MV-4-11 (cell line): ENCODE measurements around the gene EXOC6B.
"Not testable (repeated sequence)": the region's sequence is repeated elsewhere in the genome, so short reads cannot be mapped to it uniquely, and the experiment has no call there.

Experiments
- DNase-seq: peaks from one replicate; lab custom pipeline; 2025; lab: John Stamatoyannopoulos, UW

EXOC6B gene

GRCh38 chr2:72678024-72678423 lies 147.8 kb downstream of the EXOC6B start:
- DNase-seq, result no peak

DNA sequence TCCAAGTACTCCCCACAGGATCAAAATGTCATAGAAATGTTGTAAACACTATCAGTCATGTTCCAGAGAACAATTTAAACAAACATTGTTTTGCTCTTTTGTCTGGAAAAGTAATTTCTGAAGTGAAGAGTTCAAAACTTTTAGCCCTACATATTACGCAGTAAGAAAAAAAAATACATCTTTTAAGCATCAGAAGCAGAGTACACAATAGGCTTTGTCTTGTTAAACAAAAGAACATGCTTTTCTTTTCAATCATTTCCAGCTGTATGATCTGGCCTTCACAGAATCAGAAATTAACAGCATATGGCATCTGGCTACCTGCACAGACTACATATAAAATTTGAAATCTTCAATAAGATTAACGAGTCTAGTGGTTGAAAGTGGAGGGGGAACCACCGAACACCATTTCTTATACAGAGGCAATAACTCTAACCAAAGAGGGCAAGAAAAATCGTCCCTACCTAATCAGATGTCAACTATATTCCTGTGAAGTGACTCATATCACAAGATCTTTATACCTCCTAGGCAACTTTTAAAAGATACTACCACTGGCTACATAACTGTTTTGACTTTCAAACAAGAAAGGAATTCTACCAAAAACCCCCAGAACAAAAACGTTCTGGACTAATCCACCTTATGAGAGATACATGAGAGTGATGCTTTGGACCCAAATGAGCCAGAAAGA lies 149.3 kb downstream of the EXOC6B start:
- DNase-seq, result no peak

DNA sequence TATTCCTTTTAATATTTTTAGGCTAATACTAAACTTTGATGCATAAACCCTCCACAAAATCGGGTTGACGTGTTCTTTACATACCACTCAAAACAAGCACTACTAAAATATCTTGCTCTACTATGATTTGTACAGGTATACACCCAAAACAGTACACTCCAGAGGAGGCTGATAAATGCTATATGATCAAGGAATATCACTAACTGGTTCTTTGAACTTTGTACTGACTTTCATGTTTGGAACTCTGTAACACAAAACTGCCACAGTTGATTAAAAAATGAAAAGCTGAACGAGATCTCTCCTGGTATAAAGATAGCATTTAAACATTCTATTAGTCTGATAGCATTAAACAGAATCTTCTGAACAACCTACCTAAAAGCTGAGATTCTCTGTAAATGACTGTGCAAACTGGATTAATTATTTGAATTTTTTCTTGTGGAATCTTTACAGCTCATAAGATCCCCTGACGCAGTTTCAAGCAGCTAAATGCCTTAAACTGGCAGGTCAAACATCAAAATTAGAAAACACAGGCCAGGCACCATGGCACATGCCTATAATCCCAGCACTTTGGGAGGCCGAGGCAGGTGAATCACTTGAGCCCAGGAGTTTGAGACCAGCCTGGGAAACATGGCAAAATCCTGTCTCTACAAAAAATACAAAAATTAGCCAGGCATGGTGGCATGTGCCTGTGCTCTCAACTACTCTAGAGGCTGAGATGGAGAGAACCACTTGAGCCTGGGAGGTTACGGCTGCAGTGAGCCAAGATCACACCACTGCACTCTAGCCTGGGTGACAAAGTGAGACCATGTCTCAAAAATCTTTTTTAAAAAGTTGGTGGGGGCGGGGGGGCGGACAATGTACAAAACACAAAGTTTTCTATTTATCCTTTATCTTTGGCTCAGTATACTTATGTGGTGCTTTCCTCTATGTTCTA lies 150.6 kb downstream of the EXOC6B start:
- no peak for DNase-seq

GRCh38 chr2:72673279-72673678 lies 152.6 kb downstream of the EXOC6B start:
- no peak for DNase-seq

GRCh38 chr2:72669121-72669520 lies 156.7 kb downstream of the EXOC6B start:
- DNase-seq, result no peak

GRCh38 chr2:72668647-72669046 lies 157.2 kb downstream of the EXOC6B start:
- DNase-seq, result no peak

GRCh38 chr2:72665448-72665847 lies 160.4 kb downstream of the EXOC6B start:
- no peak for DNase-seq

GRCh38 chr2:72661985-72662384 lies 163.8 kb downstream of the EXOC6B start:
- no peak for DNase-seq

DNA sequence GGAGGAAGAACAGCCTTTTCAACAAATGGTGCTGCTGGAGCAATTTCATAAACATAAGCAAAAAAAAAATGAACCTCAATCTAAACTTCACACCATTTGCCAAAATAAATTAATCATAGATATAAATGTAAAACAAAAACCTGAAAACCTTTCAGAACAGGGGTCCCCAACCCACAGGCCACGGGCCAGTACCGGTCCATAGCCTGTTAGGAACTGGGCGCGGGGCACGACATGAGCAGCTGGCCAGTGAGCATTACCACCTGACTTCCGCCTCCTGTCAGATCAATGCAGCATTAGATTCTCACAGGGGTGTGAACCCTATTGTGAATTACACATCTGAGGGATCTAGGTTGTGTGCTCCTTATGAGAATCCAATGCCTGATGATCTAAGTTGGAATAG lies 176.0 kb downstream of the EXOC6B start:
- no peak for DNase-seq

DNA sequence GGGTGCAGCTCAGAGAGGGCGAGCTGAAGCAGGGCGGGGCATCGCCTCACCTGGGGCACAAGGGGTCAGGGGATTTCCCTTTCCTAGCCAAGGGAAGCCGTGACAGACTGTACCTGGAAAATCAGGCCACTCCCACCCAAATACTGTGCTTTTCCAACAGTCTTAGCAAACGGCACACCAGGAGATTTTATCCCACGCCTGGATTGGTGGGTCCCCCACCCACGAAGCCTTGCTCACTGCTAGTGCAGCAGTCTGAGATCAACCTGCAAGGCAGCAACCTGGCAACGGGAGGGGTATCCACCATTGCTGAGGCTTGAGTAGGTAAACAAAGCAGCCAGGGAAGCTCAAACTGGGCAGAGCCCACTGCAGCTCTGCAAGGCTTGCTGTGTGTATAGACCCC lies 184.6 kb downstream of the EXOC6B start:
- DNase-seq, result not testable (repeated sequence)

GRCh38 chr2:72638600-72639211 lies 187.1 kb downstream of the EXOC6B start:
- no peak for DNase-seq

- DNase-seq, result no peak
These were observed 189.6 kb downstream of the EXOC6B start for GRCh38 chr2:72636210-72636609.

DNA sequence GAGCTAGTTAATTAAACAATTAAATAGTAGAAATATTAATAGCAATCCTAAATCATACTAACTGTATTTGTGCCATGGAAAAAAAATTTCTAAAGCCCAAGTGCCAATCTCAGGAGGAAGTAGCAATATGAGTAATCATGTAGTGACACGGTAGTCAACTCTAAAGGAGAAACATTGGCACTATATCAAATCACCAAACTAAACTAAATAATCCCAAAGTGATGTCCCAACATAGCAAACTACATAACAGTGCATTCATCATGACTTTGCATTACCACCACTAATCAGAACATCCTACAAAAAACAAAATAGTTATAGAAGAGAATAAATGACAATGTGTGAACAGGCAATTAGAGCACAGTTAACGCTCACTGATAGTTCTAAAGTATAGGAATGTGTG lies 195.1 kb downstream of the EXOC6B start:
- no peak for DNase-seq

GRCh38 chr2:72629062-72629461 lies 196.8 kb downstream of the EXOC6B start:
- DNase-seq, result no peak

DNA sequence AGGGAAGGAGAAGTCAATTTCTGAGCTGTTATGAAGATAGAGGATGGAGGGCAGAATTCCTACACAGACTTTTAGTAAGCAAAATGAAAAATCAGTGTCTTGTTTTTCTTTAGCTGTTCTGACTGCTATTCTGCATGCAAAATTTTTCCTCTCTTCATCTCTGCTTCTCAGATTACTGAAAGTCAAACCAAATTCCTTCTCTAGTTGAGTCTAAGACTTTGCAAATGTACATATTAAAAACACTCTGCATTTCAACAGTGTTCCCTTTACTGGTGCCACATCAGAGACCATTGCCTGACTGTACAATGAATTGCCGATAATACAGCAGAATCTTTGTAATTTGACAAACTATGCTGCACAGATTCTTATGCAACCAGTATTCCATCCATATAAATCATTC lies 198.8 kb downstream of the EXOC6B start:
- DNase-seq, result no peak

DNA sequence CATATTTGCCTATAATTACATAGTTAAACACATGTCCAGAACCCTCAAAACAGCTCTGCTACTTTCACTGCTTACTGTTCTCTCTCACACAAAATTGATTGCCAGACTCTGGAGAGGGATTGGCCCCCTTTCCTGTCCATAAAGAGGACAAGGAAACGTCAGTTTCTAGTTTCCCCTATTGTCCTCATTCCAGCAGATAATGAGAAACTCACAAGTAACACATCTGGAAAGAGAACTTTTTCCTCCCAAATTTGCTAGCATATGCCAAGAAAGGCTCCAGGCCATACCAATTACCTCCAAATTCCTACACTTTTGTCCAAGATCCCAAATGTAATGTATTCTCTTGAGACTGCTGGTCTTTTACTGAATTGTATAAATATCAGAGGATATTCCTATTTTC lies 200.5 kb downstream of the EXOC6B start:
- no peak for DNase-seq

DNA sequence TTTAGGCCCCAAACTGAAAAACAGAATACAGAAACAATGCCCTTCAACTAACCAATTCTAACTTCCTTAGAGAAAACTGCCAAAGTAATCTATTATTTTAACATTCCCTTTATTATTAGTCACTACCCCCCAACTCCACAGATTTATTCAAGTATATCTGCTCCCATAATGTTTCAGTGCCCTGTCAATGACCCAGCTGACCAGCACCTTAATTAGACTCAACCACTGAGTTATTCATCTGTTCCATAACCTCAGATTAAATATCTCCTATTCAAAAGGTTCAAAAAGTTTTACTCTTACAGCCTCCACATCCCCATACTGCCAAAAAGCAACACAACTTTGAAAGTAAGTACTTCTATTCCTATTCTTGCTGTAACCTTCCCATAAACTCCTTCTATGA lies 202.4 kb downstream of the EXOC6B start:
- DNase-seq, result no peak

DNA sequence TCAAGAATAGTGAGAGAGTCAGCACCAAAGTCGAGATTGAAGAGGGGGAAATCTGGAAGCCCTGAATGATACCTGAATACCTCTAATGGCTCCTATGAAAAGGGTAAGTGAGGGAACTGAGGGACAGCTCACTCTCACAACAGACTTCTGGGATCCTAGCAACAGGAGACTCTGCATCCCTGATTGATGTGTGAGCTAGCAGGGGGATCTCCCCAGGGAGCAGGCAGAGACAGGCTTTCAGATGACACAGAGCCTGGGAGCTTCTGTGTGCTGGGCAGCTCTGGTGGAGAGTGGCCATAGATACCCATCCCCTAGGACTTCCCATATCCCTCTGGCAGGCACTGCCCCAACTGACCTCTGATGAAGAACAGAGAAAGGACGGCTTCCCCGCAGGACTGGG lies 206.2 kb downstream of the EXOC6B start:
- DNase-seq, result no peak

- DNase-seq, result no peak
These were observed 211.9 kb downstream of the EXOC6B start for GRCh38 chr2:72613931-72614330.

DNA sequence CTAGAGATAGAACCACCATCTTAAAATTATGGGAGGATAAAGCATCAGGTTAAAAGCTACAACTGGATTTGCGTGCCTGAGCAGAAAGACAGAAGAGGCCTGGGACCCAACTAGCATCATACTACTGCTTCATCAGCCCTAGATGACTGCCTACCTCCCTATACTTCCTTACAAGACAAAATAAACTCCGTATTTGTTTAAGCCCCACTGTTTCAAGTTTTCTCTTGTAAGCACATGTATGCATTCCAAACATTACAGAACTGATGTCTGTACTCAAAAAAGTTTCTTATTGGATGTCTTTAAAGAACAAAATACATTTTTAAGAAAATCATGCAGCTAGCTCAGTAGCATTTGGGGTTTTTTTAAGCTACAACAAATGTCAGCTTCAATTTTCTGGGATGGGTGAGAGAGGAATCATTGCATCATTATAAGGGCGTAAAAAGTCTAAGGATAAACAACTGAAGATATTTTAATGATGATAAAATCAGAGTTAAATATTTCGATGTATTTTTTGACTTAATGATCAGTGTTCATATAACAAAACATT lies 213.1 kb downstream of the EXOC6B start:
- DNase-seq, result no peak

DNA sequence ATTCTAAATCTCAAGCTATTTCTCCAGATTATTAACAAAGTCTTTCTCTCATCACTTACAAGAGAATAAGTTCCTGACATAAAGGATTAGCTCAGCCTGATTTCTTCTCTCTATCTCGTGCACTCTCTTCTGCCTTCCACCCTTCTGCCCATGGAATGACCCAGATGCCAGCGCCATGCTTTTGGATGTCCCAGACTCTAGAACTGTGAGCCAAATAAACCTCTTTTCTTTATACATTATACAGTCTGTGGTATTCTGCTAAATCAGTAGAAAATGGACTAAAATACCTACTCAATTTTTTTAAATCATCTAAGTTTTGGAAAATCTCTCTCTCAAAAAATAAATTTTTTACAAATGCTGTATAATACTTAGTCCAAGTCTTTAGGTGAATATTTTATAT lies 218.6 kb downstream of the EXOC6B start:
- DNase-seq, result no peak

GRCh38 chr2:72605836-72606442 lies 219.9 kb downstream of the EXOC6B start:
- no peak for DNase-seq
